Thoracic aorta (tissue), 2 donors: Measurements from ENCODE around the gene MYH10. TPM values are rescaled to one million over a fixed set of nuclear protein-coding genes. Genes with fewer than 3 reads are reported as not detected.
"Not testable (repeated sequence)": the region's sequence is repeated elsewhere in the genome, so short reads cannot be mapped to it uniquely, and the experiment has no call there.

ENCODE experiments used
- ATAC-seq: fragments of 150-250 bp; one replicate; pipeline ENCODE4 v1.8.0; 2017; ENCODE audit warnings: low read depth; ENCODE audit not compliant: insufficient number of reproducible peaks, low FRiP score
- DNase-seq: peaks from one replicate; pipeline ENCODE4 v3.0.0-alpha.2; 2020; ENCODE audit warnings: low spot score
- H3K27ac ChIP-seq, 2 donors: fragments of 200-600 bp; sonication (generic); 1 replicate in 1 of 2; 2 replicates in 1 of 2; pipeline ENCODE4 v1.5.1; 2016; ENCODE audit warnings: mild to moderate bottlenecking in 2 of 2, moderate library complexity in 2 of 2
- H3K27me3 ChIP-seq: fragments of 200-600 bp; sonication (generic); replicated peaks from 2 replicates; pipeline ENCODE4 v1.6.0; 2016; ENCODE audit warnings: mild to moderate bottlenecking; ENCODE audit not compliant: insufficient read depth
- H3K36me3 ChIP-seq: fragments of 200-600 bp; sonication (generic); one replicate; pipeline ENCODE4 v1.5.1; 2016
- H3K4me1 ChIP-seq, 2 donors: fragments of 200-600 bp; sonication (generic); 1 replicate in 1 of 2; 2 replicates in 1 of 2; pipeline versions ENCODE4 v1.5.1 to v1.6.0; 2016; ENCODE audit warnings: low read depth in 2 of 2, mild to moderate bottlenecking in 1 of 2; ENCODE audit not compliant: control insufficient read depth in 1 of 2
- H3K4me3 ChIP-seq: fragments of 200-600 bp; sonication (generic); 2 replicates; pipeline ENCODE4 v1.5.1; 2016; ENCODE audit warnings: mild to moderate bottlenecking
- H3K9me3 ChIP-seq: fragments of 200-600 bp; sonication (generic); 2 replicates; pipeline ENCODE4 v1.5.1; 2016
- total RNA-seq, 2 donors: library from RNA; depleted of rRNA; stranded (reverse); fragments of >200 nt; gene quantifications; one replicate each; pipeline versions ENCODE4 v1.1.0 to v1.2.3, GENCODE V29; 2016
- TF ChIP-seq, protein P1 (sequence below): fragments of 200-600 bp; sonication (generic); IDR thresholded peaks from one replicate; pipeline ENCODE4 v1.5.1; 2019; ENCODE audit warnings: antibody characterized with exemption

MYH10 gene
- total RNA-seq, 2 donors from 2014 or later, result 1,436 to 1,719 TPM

DNA sequence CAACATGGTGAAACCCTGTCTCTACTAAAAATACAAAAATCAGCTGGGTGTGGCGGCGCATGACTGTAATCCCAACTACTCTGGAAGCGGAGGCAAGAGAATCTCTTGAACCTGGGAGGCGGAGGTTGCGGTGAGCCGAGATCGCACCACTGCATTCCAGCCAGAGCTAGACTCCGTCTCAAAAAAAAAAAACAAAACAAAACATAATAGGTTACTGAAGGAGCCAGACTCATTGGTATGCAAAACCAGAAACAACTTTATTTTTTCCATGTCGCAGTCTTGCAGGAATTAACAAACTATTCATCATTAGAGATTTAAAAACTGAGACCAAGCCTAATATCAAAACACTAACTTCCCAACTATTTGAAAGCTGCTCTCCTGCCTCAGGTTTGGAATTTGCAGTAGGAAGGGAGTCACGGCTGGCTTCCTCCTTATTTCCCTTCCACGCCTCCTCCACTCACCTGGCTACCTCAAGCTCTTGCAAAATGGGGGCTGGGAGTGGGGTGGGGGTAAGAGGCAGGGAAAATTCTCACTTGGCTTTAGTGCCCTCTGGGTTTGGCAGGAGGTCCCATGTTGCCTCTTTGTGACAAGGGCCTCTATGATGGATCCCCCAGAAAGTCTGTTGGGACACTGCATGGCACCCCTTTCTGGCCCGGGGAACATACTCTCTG is 34.1 kb upstream of the MYH10 start:
- no peak for ATAC-seq
- Histone ChIP-seq H3K9me3 (no peaks in the 10 kb centered on the region), H3K27me3 (no peaks in the 10 kb centered on the region), H3K4me3 (no peak overlapping the region), H3K36me3 (no peaks in the 10 kb centered on the region), H3K4me1 (peaks cover 3 to 57% of the 10 kb centered on the region in 2 donors), H3K27ac (peak overlapping the region; percentile 77 to 88)
- no peak for DNase-seq
- TF ChIP-seq, protein P1, sequence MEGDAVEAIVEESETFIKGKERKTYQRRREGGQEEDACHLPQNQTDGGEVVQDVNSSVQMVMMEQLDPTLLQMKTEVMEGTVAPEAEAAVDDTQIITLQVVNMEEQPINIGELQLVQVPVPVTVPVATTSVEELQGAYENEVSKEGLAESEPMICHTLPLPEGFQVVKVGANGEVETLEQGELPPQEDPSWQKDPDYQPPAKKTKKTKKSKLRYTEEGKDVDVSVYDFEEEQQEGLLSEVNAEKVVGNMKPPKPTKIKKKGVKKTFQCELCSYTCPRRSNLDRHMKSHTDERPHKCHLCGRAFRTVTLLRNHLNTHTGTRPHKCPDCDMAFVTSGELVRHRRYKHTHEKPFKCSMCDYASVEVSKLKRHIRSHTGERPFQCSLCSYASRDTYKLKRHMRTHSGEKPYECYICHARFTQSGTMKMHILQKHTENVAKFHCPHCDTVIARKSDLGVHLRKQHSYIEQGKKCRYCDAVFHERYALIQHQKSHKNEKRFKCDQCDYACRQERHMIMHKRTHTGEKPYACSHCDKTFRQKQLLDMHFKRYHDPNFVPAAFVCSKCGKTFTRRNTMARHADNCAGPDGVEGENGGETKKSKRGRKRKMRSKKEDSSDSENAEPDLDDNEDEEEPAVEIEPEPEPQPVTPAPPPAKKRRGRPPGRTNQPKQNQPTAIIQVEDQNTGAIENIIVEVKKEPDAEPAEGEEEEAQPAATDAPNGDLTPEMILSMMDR, result no peak

DNA sequence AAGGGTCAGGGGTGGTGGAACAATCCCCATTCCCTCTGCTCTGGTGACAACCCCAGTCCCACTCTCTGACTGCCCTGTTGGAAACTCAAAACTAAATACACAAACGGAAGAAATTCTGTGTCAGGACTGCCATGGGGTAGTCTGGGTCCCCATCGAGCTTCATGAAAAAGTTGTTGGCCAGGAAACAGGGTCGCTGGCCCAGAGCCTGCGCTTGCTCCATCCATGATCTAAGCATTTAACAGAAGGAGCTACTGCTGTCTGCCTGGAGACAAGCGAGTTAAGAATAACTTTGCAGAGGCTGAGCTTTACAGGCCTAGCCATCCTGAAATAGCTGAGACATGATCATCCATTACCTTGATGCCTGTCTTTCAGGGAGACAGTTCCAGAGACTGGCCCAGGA is 32.4 kb upstream of the MYH10 start:
- DNase-seq, result no peak
- peak overlapping the region; percentile 77 to 88 for H3K27ac ChIP-seq

DNA sequence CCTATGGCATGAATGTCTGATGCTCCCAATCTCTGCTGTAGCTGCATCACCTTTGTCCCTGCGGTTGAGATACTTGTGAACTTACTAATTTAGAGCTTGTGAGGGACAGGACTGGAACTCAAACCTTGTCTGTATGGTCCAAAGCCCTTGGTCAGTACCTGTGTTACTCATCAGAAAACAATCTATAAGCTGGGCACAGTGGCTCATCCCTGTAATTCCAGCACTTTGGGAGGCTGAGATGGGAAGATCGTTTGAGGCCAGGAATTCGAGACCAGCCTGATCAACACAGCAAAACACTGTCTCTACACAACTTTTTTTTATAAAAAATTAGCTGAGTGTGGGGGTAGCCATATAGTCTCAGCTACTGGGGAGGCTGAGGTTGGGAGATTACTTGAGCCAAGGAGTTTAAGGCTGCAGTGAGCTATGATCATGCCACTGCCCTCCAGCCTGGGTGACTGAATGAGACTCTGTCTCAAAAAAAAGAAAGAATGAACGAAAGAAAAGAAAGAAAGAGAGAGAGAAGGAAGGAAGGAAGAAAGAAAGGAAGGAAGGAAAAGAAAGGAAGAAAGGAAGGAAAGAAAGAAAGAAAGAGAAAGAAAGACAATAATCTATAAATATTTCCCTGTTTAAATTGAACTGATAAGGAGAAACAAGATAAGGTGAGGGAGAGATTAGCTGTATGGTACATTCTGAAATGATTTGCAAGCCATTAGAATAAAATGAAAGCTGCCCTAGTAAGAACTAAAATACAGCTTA is 31.7 kb upstream of the MYH10 start:
- Histone ChIP-seq H3K9me3 (no peaks in the 10 kb centered on the region), H3K4me3 (no peak overlapping the region), H3K27ac (peak overlapping the region; percentile 77 to 88), H3K36me3 (no peaks in the 10 kb centered on the region), H3K4me1 (peaks cover 3 to 43% of the 10 kb centered on the region in 2 donors), H3K27me3 (no peaks in the 10 kb centered on the region)
- ATAC-seq (no peak), DNase-seq (no peak)
- TF ChIP-seq, protein P1, result no peak

More for the DNA sequence above, 32.4 kb upstream of the MYH10 start:
- Histone ChIP-seq H3K36me3 (no peaks in the 10 kb centered on the region), H3K9me3 (no peaks in the 10 kb centered on the region), H3K27me3 (no peaks in the 10 kb centered on the region), H3K4me1 (peaks cover 3 to 43% of the 10 kb centered on the region in 2 donors), H3K4me3 (no peak overlapping the region)
- no peak for ATAC-seq
- TF ChIP-seq, protein P1, result no peak

DNA sequence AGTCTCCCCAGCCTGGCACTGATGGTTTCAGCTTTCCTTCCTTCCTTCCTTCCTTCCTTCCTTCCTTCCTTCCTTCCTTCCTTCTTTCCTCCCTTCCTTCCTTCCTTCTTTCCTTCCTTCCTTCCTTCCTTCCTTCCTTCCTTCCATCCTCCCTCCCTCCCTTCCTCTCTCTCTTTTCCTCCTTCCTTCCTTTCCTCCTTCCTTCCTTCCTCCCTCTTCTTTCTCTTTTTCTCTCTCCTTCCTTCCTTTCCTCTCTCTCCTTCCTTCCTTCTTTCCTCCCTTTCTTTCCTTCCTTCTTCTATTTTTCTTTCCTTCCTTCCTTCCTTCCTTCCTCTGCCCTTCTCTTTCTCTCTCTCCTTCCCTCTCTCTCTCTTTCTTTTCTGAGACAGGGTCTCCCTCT is 30.2 kb upstream of the MYH10 start:
- H3K9me3 ChIP-seq, DNase-seq, H3K36me3 ChIP-seq, ATAC-seq, H3K27me3 ChIP-seq, H3K27ac ChIP-seq, H3K4me3 ChIP-seq: not testable (repeated sequence)
- peaks cover 3 to 38% of the 10 kb centered on the region in 2 donors for H3K4me1 ChIP-seq

DNA sequence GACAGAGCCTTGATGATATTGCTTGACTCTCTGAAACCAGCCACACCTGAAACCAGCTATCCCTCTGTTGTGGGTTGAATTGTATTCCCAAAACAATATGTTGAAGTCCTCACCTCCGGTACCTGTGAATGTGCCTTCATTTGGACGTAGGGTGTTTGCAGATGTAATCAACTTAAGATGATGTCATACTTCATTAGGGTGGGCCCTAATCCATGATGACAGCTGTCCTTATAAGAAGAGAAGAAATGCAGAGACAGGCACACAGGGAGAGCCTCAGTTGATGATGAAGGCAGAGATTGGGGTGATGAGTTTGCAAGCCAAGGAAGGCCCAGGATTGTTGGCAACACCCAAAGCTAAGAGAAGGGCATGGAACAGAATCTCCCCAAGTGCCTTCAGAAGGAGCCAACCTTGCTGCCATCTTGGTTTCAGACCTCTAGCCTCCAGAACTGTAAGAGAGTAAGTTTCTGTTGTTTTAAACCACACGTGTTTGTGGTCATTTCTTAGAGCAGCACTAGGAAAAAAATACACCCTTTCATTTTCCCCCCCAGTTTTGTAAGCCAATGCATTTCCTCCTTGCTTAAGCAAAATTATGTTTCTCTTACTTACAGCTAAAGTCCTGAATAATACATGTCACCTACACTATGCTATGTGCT is 29.4 kb upstream of the MYH10 start:
- no peak overlapping the region for H3K4me3 ChIP-seq
- no peak for ATAC-seq
- H3K4me1 ChIP-seq, result peaks cover 3 to 31% of the 10 kb centered on the region in 2 donors
- peaks cover 4% of the 10 kb centered on the region for H3K9me3 ChIP-seq
- TF ChIP-seq, protein P1, result no peak
- no peaks in the 10 kb centered on the region for H3K27me3 ChIP-seq
- DNase-seq, result no peak
- no peaks in the 10 kb centered on the region for H3K36me3 ChIP-seq
- H3K27ac ChIP-seq, result no peak overlapping the region
